ENCODE data around the gene ZNF486.

DNA sequence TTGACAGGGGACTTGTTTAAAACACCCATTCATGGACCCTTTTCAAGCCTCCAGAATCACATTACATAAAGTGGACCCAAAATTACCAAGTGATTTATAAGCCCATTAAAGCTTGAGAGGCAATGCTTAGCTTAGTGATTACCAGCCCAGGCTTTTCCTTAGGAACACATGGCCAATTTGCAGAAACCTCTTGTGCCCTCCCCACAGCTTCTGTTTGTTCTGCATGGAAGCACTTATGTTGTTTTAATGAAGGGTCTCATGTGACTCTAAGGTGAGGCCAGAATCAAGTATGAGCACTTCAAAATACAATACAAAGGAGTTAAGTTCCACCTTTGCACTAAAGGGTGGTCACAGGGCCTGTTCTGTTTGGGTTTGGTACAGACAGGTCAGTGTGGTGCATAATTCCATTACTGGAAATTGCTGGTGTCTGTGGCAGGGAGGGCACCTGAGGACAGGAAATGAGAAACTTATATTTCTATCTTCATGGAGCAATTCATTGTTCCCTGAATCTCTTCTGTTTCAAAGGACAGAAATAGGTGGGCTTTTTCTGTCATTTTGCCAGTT, 15.3 kb downstream of the ZNF486 start:
- TF ChIP-seq CTCF (IDR thresholded peaks at IDR 0.05; ENCODE audit: low read length) (no peak), EZH2 (IDR thresholded peaks at IDR 0.05; ENCODE audit: borderline replicate concordance, low read length) (no peak)
